Germinal center (tissue), 1 donor: ENCODE results near the gene KDM4F.
A peak's percentile ranks its signal among the peaks of the same experiment; 100 is the strongest.

Experiments
- DNase-seq: peaks from one replicate; pipeline ENCODE4 v3.0.0; 2012; ENCODE audit warnings: mixed read lengths, low spot score

Gene KDM4F

DNA sequence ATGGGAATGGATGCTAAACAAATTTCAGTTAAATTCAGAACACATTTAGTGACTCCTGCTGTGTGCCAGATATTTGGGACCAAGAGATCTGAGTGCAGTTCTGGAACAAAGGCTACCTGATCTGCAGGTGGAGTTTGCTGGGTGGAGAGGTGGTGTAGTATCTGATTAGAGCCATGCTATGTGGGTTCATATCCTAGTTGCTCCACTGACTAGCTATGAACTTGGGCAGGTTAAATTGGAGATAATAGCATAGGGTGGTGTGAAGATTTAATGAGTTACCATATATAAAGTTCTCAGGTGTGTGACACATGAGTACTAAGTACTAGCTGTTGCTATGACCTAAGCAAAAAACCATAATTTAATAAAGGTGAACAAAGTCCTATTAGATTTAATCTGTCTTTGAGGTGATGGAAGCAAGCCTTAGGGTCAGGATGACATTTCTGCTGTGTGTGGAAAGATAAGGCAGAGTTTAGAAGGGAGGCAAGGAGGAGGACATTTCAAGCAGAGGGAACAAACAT is 42.5 kb downstream of the KDM4F start:
- no peak for DNase-seq

DNA sequence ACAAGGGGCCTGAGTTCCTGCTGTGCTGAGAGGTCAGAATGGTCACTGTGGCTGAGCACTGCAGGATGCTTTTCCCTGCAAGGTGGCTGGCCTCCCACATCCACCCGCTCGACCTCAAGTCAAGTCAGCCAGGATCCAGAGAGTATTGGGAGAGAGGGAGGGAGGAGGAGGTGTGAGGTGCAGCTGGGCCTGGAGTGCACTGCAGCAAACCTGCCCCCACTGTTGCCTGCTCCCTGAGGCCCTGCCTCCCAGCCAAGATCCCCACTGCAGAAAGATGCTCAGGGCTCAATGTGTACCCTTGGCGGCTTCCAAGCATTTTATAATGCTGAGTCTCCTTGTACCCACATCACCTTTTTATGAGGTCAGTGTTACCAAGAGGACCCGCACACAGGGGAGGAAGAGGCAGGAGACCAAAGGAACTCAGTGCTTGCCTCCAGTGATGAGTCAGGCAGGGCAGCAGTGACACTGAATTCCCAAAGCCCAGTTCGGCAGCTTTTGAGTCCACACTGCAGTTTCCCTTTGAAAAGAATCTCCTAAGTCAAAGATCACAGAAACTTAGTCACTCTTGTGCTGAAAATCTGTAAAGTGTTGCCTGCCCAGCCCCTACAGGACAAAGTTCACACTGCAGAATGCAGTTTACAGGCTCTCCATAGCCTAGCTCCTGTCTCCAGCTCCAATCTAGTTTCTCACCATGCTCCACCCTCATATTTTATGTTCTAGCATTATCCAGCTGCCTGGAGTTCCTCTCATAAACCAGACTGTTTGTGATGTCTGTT is 43.5 kb downstream of the KDM4F start:
- DNase-seq = peak; percentile 36

DNA sequence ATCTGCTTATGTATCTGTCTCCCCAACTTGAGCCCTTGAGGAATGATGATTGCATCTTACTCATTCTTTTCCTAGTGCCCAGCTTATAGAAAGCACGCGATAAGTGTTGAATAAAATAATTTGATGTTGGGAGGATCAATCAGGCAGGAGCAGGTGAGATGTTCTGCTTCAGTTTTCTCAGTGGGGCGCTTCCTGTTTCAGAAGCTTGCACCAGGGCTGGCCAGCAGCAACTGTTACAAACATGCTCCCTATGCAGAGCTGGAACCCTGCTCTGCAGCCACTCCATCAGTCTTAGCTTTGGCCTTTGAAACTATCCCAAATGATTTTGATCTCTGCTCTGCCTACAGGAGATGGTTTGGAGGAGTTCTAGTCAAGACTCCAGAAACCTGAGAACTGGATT is 44.3 kb downstream of the KDM4F start:
- peak; percentile 46 for DNase-seq

DNA sequence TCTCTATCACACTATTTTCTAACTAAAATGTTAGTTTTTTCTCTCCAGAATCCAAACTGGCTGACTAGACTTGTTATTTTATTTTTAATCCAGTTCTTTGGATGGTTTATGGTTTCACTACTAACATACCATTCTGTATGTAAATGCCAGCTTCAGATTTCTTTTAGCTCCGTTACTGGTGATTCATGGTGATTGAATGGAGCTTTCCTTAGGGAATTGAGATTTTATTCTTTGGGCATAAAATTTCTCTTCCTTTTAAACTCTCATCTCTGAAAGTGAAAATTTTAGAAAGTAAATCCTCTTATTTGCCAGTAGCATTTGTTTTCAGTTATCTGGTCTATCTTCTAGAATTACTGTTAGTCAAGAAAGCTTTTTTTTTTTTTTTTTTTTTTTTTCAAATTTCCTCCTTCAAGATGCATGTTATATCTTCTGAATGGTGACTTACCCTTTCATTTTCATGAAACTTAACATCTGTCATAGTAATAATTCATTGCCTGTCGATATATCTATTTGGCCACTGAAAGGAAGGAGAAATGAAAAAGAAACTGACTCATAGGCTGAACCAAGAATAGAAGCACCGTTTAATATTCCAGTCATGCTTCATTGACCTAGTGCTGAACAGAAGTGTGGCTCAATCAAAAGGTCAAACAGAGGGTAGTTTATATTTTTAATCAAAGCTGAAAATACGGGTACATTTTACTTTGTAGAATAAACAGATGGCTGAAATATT is 46.8 kb downstream of the KDM4F start:
- peak; percentile 64 for DNase-seq

DNA sequence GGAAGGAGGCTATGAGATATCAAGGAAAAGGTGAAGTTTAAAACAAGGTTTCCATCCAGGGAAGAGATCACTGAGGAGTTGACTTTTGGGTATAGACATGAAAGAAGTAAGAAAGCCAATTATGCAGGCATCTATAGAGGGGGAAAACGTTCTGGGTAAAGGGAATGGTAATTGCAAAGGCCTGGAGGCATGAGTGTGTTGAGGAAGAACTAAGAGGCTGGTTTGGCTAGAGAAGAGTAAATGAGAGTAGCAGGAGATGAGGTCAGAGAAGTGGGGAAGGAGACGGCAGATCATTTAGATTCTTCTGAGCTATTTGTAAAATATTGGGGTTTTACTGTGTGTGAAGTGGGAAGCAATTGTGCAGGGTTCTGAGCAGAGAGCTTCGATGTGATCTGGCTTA is 48.0 kb downstream of the KDM4F start:
- DNase-seq = no peak

DNA sequence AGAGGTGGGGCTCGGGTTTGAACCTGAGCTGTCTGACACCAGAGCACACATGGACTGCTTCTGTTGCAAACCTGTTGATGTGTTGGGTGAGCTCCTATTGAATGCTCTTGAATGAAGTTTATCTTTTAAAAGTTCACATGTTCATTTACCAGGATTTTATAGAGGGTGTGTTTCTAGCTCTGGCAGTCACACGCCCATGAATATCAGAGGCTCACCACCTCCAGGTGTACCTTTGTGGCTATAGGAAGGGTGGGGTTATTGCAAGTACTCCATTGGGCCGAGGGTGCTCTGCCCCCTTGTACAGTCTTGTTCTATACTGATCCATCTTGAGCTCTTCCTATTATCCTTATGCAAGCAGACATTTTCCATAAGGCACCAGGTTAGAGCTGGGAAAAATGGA is 49.6 kb downstream of the KDM4F start:
- DNase-seq = no peak

DNA sequence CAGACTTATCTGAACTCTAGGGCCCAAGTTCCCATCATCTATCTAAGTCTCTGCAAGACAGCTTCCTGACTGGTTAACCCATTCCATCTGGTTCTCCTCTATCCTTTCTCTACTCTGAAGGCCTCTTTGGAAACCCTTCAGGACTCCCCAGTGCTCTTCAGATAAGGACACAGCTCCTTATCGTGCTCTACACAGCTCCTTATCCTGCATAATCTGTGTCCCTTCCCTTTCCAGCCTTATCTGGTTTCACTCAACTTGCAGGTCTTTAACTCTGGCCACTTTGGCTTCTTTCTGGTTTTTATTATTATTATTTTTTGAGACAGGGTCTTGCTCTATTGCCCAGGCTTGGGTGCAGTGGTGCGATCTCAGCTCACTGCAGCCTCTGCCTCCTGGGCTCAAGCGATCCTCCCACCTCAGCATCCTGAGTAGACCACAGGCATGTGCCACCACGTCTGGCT is 51.0 kb downstream of the KDM4F start:
- no peak for DNase-seq
